Stimulated activated naive B cell treated with anti-CD40 and anti-IgM and Interleukin-4, amounts not matched to agents 10 μg/mL and 1 μg/mL and 100 μg/mL, for 72 hours (primary cell): ENCODE measurements around the gene HMGA1.

Experiments used
- ATAC-seq, 2 donors: fragments of 150-1000 bp; cut with Tn5 transposase; replicated peaks; 2 replicates each; pipeline ENCODE4 v1.10.0; 2021; ENCODE audit warnings: moderate library complexity in 1 of 2
- DNase-seq: peaks from one replicate; pipeline ENCODE4 v3.0.0; 2021
- H3K27ac Mint-ChIP-seq: one replicate; pipeline ENCODE4 v1.8.0; 2022; ENCODE audit warnings: mild to moderate bottlenecking, mixed read lengths
- H3K27me3 Mint-ChIP-seq, 2 donors: one replicate each; pipeline ENCODE4 v1.8.0; 2022; ENCODE audit warnings: mixed read lengths in 2 of 2
- H3K36me3 Mint-ChIP-seq, 2 donors: one replicate each; pipeline ENCODE4 v1.8.0; 2022; ENCODE audit warnings: mixed read lengths in 2 of 2, mild to moderate bottlenecking in 1 of 2
- H3K4me1 Mint-ChIP-seq, 2 donors: one replicate each; pipeline ENCODE4 v1.8.0; 2022; ENCODE audit warnings: mixed read lengths in 2 of 2, mild to moderate bottlenecking in 1 of 2
- H3K4me3 Mint-ChIP-seq, 2 donors: one replicate each; pipeline ENCODE4 v1.8.0; 2022; ENCODE audit warnings: mild to moderate bottlenecking in 2 of 2, mixed read lengths in 2 of 2, moderate library complexity in 1 of 2
- H3K9me3 Mint-ChIP-seq, 2 donors: one replicate each; pipeline ENCODE4 v1.8.0; 2022; ENCODE audit warnings: mixed read lengths in 2 of 2, mild to moderate bottlenecking in 1 of 2

Gene HMGA1

GRCh38 chr6:34236443-34237315 is at the start of gene HMGA1:
Gene HMGA1, plus strand, starts transcription at chr6:34236873. Its CDS starts 3,908 bp downstream, at chr6:34240781.
- Mint-ChIP-seq H3K27ac (peak within 1 kb of the TSS; percentile 99), H3K4me3 (peak within 1 kb of the TSS; percentile 90), H3K4me1 (peaks cover 32 to 56% of the 10 kb centered on the region in 2 donors), H3K9me3 (no peaks in the 10 kb centered on the region), H3K36me3 (peaks cover 13 to 33% of the 10 kb centered on the region in 2 donors), H3K27me3 (no peaks in the 10 kb centered on the region)
- peak; percentile 78 to 84 for ATAC-seq
- DNase-seq: peak; percentile 84

GRCh38 chr6:34189806-34190503 is 46.7 kb upstream of the HMGA1 start:
- no peak overlapping the region for H3K4me3 Mint-ChIP-seq
- ATAC-seq (peak; percentile 89 to 98), DNase-seq (peak; percentile 44)
- H3K27me3 Mint-ChIP-seq: no peaks in the 10 kb centered on the region
- no peaks in the 10 kb centered on the region for H3K36me3 Mint-ChIP-seq
- peaks cover 11 to 13% of the 10 kb centered on the region in 2 donors for H3K4me1 Mint-ChIP-seq
- peak overlapping the region; percentile 81 for H3K27ac Mint-ChIP-seq
- no peaks in the 10 kb centered on the region for H3K9me3 Mint-ChIP-seq

- Mint-ChIP-seq H3K4me3 (no peak overlapping the region), H3K27me3 (no peaks in the 10 kb centered on the region), H3K27ac (peak overlapping the region; percentile 81), H3K36me3 (no peaks in the 10 kb centered on the region), H3K9me3 (no peaks in the 10 kb centered on the region), H3K4me1 (peaks cover 11 to 13% of the 10 kb centered on the region in 2 donors)
- DNase-seq (no peak), ATAC-seq (no peak)
Observed at GRCh38 chr6:34190504-34191122, 46.1 kb upstream of the HMGA1 start.

GRCh38 chr6:34194772-34195171 is 41.9 kb upstream of the HMGA1 start:
- ATAC-seq (no peak), DNase-seq (no peak)
- H3K27me3 Mint-ChIP-seq: no peaks in the 10 kb centered on the region
- H3K27ac Mint-ChIP-seq: no peak overlapping the region
- no peak overlapping the region for H3K4me3 Mint-ChIP-seq
- H3K36me3 Mint-ChIP-seq: no peaks in the 10 kb centered on the region
- peaks cover 13 to 20% of the 10 kb centered on the region in 2 donors for H3K4me1 Mint-ChIP-seq
- no peaks in the 10 kb centered on the region for H3K9me3 Mint-ChIP-seq

- DNase-seq: no peak
- Mint-ChIP-seq H3K27me3 (no peaks in the 10 kb centered on the region), H3K27ac (no peak overlapping the region), H3K4me1 (peaks cover 5 to 11% of the 10 kb centered on the region in 2 donors), H3K4me3 (no peak overlapping the region), H3K36me3 (no peaks in the 10 kb centered on the region), H3K9me3 (no peaks in the 10 kb centered on the region)
- no peak for ATAC-seq
Observed at GRCh38 chr6:34195726-34196115, 41.0 kb upstream of the HMGA1 start.

GRCh38 chr6:34196116-34196832 is 40.4 kb upstream of the HMGA1 start:
- Mint-ChIP-seq H3K4me1 (peaks cover 5 to 10% of the 10 kb centered on the region in 2 donors), H3K27me3 (no peaks in the 10 kb centered on the region), H3K27ac (peak overlapping the region; percentile 89), H3K36me3 (no peaks in the 10 kb centered on the region), H3K9me3 (no peaks in the 10 kb centered on the region), H3K4me3 (peak overlapping the region; percentile 87 to 91)
- DNase-seq (peak; percentile 80), ATAC-seq (peak; percentile 99)

- H3K9me3 Mint-ChIP-seq: no peaks in the 10 kb centered on the region
Observed at GRCh38 chr6:34196833-34197195, 39.9 kb upstream of the HMGA1 start.

GRCh38 chr6:34200340-34200971 is 36.2 kb upstream of the HMGA1 start:
- ATAC-seq: no peak
- H3K36me3 Mint-ChIP-seq: no peaks in the 10 kb centered on the region

More at GRCh38 chr6:34196833-34197195, 39.9 kb upstream of the HMGA1 start:
- DNase-seq (no peak), ATAC-seq (peak in 1 of 2 donors; percentile 44)
- Mint-ChIP-seq H3K27me3 (no peaks in the 10 kb centered on the region), H3K36me3 (no peaks in the 10 kb centered on the region), H3K4me3 (peak overlapping the region; percentile 87 to 91), H3K4me1 (peaks cover 5 to 10% of the 10 kb centered on the region in 2 donors), H3K27ac (peak overlapping the region; percentile 89)

GRCh38 chr6:34201455-34202107 is 35.1 kb upstream of the HMGA1 start:
- Mint-ChIP-seq H3K4me3 (no peak overlapping the region), H3K9me3 (no peaks in the 10 kb centered on the region), H3K27me3 (no peaks in the 10 kb centered on the region), H3K36me3 (no peaks in the 10 kb centered on the region), H3K27ac (no peak overlapping the region), H3K4me1 (peaks cover 2% of the 10 kb centered on the region in 2 donors)
- DNase-seq (no peak), ATAC-seq (no peak)

More at GRCh38 chr6:34200340-34200971, 36.2 kb upstream of the HMGA1 start:
- no peaks in the 10 kb centered on the region for H3K9me3 Mint-ChIP-seq
- no peak overlapping the region for H3K4me3 Mint-ChIP-seq
- no peak for DNase-seq
- H3K27ac Mint-ChIP-seq: no peak overlapping the region
- H3K4me1 Mint-ChIP-seq: peaks cover 5 to 10% of the 10 kb centered on the region in 2 donors
- no peaks in the 10 kb centered on the region for H3K27me3 Mint-ChIP-seq

- no peaks in the 10 kb centered on the region for H3K4me1 Mint-ChIP-seq
- H3K4me3 Mint-ChIP-seq: no peak overlapping the region
- H3K9me3 Mint-ChIP-seq: no peaks in the 10 kb centered on the region
- H3K27ac Mint-ChIP-seq: no peak overlapping the region
- ATAC-seq (no peak), DNase-seq (no peak)
- no peaks in the 10 kb centered on the region for H3K36me3 Mint-ChIP-seq
- H3K27me3 Mint-ChIP-seq: no peaks in the 10 kb centered on the region
Observed at GRCh38 chr6:34202329-34203201, 34.1 kb upstream of the HMGA1 start.

- H3K4me1 Mint-ChIP-seq: no peaks in the 10 kb centered on the region
- ATAC-seq (no peak), DNase-seq (no peak)
- no peak overlapping the region for H3K4me3 Mint-ChIP-seq
- H3K27me3 Mint-ChIP-seq: no peaks in the 10 kb centered on the region
- no peaks in the 10 kb centered on the region for H3K9me3 Mint-ChIP-seq
- no peak overlapping the region for H3K27ac Mint-ChIP-seq
- H3K36me3 Mint-ChIP-seq: no peaks in the 10 kb centered on the region
Observed at GRCh38 chr6:34204693-34205092, 32.0 kb upstream of the HMGA1 start.

- no peak for DNase-seq
- H3K4me3 Mint-ChIP-seq: no peak overlapping the region
- no peak overlapping the region for H3K27ac Mint-ChIP-seq
- H3K9me3 Mint-ChIP-seq: no peaks in the 10 kb centered on the region
- H3K27me3 Mint-ChIP-seq: no peaks in the 10 kb centered on the region
- H3K4me1 Mint-ChIP-seq: no peaks in the 10 kb centered on the region
- ATAC-seq: no peak
- H3K36me3 Mint-ChIP-seq: no peaks in the 10 kb centered on the region
Observed at GRCh38 chr6:34205466-34205865, 31.2 kb upstream of the HMGA1 start.
